Measurements from ENCODE around the gene ADIG.

- TF ChIP-seq CTCF (IDR thresholded peaks at IDR 0.05) (no peak), EP300 (IDR thresholded peaks at IDR 0.05) (no peak)
Observed at GRCh38 chr20:38586181-38586525, 5.2 kb downstream of the ADIG start.
